Measurements from ENCODE around the gene PCDHGA3. TPM values are rescaled to one million over a fixed set of nuclear protein-coding genes. Genes with fewer than 3 reads are reported as not detected.

PCDHGA3 gene
- total and polyA plus RNA-seq, 9 of the 15 experiments (the other 6 are each of a cell fraction or from before 2014, with no cell fraction given) = 0.13 to 0.28 (median 0.18) TPM; not detected in 2

DNA sequence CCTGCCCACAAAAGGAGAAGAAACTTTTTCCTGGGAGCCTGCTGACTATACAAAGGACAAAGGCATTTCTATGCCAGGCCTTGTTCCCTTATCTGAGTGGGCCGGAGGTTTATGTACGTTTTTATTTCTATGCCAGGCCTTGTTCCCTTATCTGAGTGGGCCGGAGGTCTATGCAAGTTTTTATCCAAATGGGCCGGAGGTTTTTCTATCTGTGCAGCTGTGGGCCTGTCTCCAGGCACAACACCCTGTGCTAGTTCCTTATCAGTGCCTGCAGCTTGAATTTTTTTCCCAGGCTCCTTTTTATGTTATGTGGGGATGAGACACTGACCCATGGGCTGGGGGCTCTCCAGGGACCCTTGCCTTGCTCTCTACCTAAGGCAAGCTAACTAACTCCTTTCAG lies 45.3 kb upstream of the PCDHGA3 start (continued):
- TF ChIP-seq STAT5A (IDR thresholded peaks at IDR 0.05; ENCODE audit: borderline replicate concordance, low read length) = peak; percentile 68
- TF ChIP-seq ZNF449 (CRISPR knock-in tag; IDR thresholded peaks at IDR 0.05) = no peak
- TF ChIP-seq SMARCC2 (IDR thresholded peaks at IDR 0.05; ENCODE audit: low read depth) = peak; percentile 28; the same call in 1 of the 2 replicates
- peak; percentile 67; the same call in 1 of the 2 replicates for TF ChIP-seq CC2D1A (IDR thresholded peaks at IDR 0.05)
- TF ChIP-seq CBFA2T2 (conservative IDR thresholded peaks at IDR 0.05) = peak; percentile 94
- TF ChIP-seq ZNF253 (CRISPR knock-in tag; conservative IDR thresholded peaks at IDR 0.05) = no peak
- TF ChIP-seq ZSCAN29 (IDR thresholded peaks at IDR 0.05) = peak; percentile 65
- TF ChIP-seq, protein P1, sequence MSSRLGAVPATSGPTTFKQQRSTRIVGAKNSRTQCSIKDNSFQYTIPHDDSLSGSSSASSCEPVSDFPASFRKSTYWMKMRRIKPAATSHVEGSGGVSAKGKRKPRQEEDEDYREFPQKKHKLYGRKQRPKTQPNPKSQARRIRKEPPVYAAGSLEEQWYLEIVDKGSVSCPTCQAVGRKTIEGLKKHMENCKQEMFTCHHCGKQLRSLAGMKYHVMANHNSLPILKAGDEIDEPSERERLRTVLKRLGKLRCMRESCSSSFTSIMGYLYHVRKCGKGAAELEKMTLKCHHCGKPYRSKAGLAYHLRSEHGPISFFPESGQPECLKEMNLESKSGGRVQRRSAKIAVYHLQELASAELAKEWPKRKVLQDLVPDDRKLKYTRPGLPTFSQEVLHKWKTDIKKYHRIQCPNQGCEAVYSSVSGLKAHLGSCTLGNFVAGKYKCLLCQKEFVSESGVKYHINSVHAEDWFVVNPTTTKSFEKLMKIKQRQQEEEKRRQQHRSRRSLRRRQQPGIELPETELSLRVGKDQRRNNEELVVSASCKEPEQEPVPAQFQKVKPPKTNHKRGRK (tag; IDR thresholded peaks at IDR 0.05) = no peak
- peak; percentile 75 for TF ChIP-seq FOXM1 (IDR thresholded peaks at IDR 0.05; ENCODE audit: low read depth)
- TF ChIP-seq FOXM1 (CRISPR knock-in tag; IDR thresholded peaks at IDR 0.05; ENCODE audit: low read depth) = no peak
- TF ChIP-seq, protein P2, sequence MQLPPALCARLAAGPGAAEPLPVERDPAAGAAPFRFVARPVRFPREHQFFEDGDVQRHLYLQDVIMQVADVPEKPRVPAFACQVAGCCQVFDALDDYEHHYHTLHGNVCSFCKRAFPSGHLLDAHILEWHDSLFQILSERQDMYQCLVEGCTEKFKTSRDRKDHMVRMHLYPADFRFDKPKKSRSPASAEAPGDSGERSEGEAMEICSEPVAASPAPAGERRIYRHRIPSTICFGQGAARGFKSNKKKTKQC (CRISPR knock-in tag; IDR thresholded peaks at IDR 0.05) = no peak
- no peak for TF ChIP-seq NRF1 (conservative IDR thresholded peaks at IDR 0.05 in 1 of 2, IDR thresholded peaks at IDR 0.05 in 1 of 2)
- peak; percentile 40; the same call in 1 of the 2 replicates for TF ChIP-seq ZNF239 (CRISPR knock-in tag; IDR thresholded peaks at IDR 0.05)
- TF ChIP-seq CTCFL (IDR thresholded peaks at IDR 0.05; ENCODE audit: borderline replicate concordance, insufficient read depth, low read depth, low read length, poor library complexity, severe bottlenecking) = no peak
- TF ChIP-seq EP300 (IDR thresholded peaks at IDR 0.05; ENCODE audit: low read length) = peak; percentile 36; the same call in 1 of the 2 replicates
- no peak for TF ChIP-seq POU5F1 (IDR thresholded peaks at IDR 0.05; ENCODE audit: borderline replicate concordance, low read depth, low read length, partially characterized antibody)
- TF ChIP-seq TCF3 (CRISPR knock-in tag; IDR thresholded peaks at IDR 0.05) = peak; percentile 72
- TF ChIP-seq MED1 (CRISPR knock-in tag; IDR thresholded peaks at IDR 0.05; ENCODE audit: borderline replicate concordance) = no peak
- peak; percentile 88 for TF ChIP-seq TAL1 (IDR thresholded peaks at IDR 0.05)
- peak; percentile 67; the same call in 1 of the 2 replicates for TF ChIP-seq ZKSCAN8 (CRISPR knock-in tag; IDR thresholded peaks at IDR 0.05)
- no peak for TF ChIP-seq TFAM (CRISPR knock-in tag; conservative IDR thresholded peaks at IDR 0.05)
- TF ChIP-seq TEAD4 (IDR thresholded peaks at IDR 0.05; ENCODE audit: low read length) = peak; percentile 94
- no peak for TF ChIP-seq TEAD4 (CRISPR knock-in tag; IDR thresholded peaks at IDR 0.05; ENCODE audit: borderline replicate concordance)
- TF ChIP-seq TRIM24 (IDR thresholded peaks at IDR 0.05) = peak; percentile 88
- no peak for TF ChIP-seq GATAD2A (IDR thresholded peaks at IDR 0.05)
- TF ChIP-seq NFXL1 (CRISPR knock-in tag; IDR thresholded peaks at IDR 0.05) = no peak
- no peak for TF ChIP-seq PRMT5 (CRISPR knock-in tag; IDR thresholded peaks at IDR 0.05)
- TF ChIP-seq SNRNP70 (optimal IDR thresholded peaks at IDR 0.05; ENCODE audit: low read depth, low read length) = no peak
